Inflammatory macrophage (primary cell): ENCODE measurements around the gene TEN1.
"Not testable (repeated sequence)": the region's sequence is repeated elsewhere in the genome, so short reads cannot be mapped to it uniquely, and the experiment has no call there.

ENCODE experiments used
- DNase-seq, 2 donors: peaks; one replicate each; pipeline ENCODE4 v3.0.0-alpha.2; 2020 to 2022

TEN1 gene

DNA sequence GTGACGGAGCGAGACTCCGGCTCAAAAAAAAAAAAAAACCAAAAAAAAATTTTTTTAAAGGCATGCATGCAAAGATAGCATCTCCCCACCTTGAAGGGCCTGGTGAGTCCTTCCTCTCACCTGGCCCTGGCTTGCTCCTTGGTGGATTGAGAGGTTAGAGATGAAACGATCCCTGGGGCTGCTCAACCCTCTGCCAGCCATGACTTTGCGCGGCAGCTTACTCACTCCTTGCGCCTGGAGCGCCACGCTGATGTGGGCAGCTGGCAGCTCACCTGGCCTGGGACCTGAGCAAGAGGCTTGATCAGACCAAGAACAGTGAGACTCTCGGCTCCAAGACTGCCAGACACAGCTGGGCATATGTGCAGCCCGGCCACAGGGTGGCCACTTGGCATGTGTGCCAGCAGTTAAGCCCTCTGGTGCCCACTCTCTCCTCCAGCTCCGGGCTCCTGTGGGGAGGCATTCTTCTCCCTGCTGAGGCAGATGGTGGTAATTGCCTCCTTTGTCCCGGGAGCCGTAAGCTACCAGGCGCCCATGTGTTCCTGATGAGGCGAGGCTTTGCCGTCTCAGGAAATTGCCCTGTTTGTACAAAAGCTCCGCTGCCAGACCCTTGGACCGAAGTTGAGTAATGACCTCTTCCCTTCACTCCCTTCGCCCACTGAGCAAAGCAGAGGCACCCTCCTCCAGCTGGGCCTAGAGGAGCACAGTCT is 53.2 kb downstream of the TEN1 start:
- DNase-seq = no peak

DNA sequence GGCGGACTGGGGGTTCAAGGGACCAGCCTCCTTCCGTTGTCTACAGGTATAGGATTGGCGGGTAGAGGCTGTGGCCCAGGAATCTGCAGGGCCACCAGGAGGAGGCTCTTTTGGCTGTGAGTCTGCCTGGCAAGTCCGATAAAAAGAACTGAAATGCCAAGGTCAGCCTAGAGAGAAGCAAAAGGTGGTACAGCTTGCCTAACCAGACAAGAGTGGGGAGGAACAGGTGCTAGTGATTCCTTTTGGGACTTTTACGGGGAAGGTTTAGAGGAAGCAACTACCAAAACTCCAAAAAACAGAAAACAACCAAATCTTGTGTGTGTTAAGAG is 53.7 kb downstream of the TEN1 start:
- DNase-seq = no peak

DNA sequence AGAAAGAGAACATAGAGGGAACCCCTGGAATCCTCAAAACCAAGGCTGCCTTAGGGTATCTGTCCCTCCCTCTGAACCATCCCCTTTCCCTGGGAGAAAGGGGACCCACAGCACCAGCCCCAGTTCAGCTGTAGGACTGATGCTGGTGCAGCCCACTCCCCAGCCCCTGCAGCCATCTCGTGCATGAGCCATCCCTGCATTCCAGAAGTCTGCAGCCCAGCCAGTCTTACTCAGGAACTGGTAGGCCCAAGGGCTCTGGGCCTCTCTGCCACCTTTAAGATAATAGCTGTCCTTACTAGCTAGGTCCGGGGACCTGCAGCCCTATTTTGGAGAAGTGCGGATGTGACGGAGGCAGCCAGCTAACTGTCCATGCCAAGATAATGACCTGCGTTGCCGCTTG is 54.1 kb downstream of the TEN1 start:
- no peak for DNase-seq

DNA sequence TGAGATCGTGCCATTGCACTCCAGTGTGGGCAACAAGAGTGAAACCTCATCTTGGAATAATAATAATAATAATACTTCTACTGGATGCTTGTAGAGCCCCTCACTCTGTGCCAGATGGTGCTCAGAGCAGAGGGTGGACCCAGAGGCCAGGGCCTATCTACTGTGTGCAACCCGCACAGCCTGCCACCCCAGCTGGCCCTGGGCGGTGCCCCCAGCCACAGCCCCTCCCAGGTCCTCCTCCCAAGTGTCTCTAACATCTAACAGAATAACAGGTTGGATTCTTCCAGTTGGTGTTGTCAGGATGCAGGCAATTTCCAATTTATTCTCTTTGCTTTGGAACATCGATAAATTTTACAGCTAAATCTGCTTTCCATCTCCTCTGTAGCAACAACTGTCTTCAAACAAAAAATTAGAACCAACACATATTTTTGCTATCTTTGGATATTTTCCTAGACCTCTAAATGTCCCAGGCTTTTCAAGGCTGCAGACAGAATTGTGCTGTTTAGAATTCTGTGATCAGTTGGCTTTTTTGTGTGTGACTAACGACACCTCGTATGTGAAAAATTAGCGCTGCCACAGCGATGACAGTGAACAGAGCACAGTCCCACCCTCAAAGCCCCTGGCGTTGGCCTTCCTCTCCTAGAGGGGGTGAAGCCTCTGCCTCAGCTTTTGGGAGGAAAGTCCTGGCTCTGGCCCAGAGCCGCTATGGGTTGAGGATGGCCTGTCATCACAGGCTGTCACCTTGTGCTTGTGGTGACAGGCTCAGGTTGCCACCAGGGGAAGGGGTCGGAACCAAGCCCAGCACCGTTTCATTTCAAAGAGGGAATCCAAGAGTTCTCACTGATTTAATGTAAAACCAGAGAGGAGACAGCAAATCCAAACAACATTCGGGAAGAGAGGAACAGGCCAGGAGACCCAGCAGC is 55.6 kb downstream of the TEN1 start:
- DNase-seq = no peak

DNA sequence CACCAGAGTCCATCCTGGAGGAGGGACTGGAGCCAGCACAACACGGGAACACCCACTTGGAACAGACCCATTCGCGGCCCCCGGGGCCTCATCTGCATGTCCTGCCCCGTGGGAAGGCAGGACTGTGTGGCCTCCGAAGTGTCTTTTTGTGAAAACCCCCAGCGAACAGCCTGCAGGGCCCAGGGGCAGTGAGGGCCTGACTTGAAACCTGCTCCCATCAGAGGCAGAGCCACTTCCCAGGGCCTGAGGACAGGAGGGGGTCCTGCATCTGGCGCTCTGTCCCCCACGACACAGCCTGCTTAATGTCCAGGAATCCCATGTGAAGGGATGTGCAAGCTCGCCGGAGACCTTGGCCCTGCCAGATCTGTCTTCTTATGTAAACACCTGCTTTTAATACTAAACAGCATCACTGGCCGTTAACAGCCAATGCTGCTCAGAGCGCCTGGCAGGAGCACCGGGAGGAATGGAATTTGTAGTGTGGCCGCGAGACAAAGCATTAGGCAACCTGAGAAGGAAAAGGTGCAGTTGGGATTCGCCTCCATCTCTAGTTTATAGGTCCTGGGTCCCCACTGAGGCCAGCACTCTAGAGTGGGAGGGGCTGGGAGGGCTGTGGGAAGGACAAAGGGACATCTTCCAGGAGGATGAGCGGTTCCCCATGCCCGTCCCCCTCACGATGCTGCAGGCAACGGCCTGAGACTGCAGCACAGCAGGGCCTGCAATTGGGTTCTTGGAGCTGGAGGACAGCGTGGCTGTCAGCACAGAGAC is 57.6 kb downstream of the TEN1 start:
- no peak for DNase-seq

DNA sequence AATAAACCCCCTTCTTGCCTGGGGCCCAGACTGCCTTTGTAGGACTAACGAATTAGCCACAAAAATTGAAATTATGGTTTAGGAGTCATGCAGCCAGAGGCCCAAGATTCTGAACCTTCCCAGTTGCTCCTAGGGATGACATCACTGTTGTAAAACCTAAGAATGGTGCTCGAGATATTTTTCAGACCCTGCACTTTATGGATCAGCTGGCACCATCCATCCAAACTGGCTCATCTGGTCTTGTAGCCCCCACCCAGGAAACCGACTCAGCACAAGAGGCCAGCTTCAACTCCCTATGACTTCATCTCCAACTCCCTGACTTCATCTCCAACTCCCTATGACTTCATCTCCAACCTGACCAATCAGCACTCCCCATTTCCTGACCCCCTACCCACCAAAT is 59.0 kb downstream of the TEN1 start:
- no peak for DNase-seq

DNA sequence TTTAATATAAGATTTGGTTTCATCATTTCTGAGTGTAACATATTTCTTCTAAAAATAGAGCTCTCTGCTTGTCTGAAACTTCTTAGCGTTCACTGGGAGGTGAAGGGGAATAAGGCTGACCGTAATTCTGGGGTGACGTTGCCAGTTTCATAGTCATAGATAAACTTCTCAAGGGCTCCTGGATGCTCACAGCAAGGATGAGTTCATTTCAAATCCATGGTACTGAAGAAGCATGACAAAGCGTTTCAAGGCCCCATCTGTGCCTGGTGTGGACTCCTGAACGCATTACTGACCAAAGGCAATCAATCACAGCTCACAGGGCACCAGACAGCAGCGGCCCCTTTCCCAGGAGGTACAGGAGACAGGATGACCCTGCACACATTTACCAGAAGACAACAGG is 60.1 kb downstream of the TEN1 start:
- no peak for DNase-seq

DNA sequence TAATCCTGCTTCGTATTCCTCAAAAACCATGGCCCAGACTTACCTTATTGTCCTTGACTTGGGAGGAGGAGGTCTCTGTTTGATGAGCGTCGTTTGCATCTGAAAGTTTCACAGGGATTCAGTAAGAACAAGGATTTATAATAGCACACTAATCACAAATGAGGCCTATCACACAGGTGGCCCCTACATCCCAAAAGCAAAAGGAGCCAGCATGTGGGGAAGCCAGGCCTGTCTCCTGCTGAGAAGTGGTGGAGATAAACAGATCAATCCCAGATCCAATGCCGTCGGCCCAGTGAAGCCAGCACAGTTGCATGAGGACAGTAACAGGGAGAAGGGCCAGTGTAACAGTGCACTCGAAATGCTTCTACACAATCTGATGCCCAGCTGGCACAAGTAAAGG is 61.3 kb downstream of the TEN1 start:
- no peak for DNase-seq

DNA sequence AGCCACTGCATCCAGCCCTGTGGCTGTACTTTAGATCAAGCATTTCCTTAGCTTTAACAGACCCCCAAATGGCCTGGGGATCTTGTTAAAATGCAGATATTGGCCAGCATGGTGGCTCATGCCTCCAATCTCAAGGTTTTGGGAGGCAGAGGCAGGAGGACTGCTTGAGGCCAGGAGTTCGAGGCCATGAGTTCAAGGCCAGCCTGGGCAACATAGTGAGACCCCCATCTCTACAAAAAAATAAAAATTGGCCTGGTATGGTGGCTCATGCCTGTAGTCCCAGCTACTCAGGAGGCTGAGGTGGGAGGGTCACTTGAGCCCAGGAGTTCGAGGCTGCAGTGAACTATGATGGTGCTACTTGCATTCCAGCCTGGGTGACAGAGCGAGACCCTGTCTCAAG is 63.8 kb downstream of the TEN1 start:
- DNase-seq = not testable (repeated sequence)

DNA sequence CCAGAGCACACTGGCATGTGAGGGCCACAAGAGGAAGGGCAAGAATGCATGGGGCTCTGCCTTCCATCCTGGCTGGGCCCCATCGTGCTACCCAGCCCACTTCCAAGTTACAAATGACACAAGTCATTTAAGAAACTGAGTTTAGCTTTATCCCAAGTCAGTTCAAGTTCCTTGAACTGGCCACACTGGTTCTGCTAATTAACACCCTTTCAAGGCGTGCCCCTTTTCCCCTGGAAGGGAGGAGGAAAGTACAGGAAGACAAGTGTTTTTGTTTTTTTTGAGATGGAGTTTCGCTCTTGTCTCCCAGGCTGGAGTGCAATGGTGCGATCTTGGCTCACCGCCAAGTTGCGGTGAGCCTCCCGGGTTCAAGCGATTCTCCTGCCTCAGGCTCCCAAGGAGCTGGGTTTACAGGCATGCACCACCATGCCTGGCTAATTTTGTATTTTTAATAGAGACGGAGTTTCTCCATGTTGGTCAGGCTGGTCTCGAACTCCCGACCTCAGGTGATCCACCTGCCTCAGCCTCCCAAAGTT is 65.5 kb downstream of the TEN1 start:
- not testable (repeated sequence) for DNase-seq

DNA sequence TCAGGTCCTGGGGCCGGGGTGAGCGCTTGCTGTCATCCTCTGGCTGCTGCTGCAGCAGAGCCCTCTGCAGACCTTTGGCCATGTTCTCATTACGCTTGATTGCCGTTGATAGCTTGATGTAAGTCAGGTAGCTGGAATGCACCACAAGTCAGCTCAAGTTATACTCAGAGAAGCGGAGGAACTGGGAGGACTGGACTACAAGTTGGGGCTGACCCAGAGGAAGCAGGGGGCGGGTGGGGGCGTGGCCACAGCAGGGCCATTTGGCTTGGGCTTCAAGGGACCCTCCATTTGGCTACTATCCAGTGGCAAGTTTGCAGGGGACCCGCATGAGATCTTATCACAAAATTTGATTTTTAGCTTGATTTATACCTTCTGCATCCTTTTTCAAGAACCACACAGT is 67.0 kb downstream of the TEN1 start:
- DNase-seq = no peak

DNA sequence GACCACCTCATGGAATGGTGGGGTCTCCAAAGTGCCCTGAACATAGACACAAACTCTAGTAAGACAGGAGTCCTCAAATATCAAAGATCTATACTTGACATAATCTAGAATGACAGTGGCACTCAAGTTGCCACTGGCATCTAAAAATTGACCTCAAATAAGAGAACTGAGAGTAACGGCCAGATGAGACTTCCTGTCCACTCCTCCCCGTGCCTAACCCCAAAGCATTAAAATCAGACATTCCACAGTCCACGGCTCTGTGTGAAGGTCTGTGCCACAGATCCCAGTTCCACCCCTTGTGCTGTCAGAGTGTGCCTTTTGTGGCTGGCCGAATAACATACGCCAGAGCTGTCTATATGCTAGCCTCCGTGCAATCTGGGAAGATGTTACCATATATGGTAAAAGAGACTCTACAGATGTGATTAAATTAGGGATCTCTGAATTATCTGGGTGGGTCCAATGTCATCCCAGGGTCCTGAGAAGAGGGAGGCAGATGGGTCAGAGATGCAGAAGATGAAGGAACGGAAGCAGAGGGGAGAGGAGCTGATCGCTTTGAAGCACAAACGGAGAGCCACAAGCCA is 69.1 kb downstream of the TEN1 start:
- DNase-seq = peak in 1 of 2 donors; percentile 19

DNA sequence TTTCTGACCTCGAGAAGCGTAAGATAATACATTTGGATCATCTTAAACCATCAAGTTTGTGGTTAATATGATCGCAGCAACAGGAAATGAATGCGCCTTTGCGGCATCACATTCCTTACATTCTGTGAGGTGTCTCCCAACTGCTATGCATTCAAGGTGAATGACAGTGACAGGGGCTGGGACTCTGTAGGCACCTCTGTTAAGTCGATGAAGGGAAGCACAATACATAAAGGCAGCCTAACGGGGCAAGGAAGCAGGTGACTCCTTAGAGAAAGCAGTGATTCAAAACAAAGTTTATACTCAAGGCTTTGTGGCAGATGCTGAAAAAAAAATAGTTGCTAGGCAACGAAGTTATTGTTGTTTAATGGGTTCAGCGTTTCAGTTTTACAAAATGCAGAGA is 69.7 kb downstream of the TEN1 start:
- DNase-seq = no peak

DNA sequence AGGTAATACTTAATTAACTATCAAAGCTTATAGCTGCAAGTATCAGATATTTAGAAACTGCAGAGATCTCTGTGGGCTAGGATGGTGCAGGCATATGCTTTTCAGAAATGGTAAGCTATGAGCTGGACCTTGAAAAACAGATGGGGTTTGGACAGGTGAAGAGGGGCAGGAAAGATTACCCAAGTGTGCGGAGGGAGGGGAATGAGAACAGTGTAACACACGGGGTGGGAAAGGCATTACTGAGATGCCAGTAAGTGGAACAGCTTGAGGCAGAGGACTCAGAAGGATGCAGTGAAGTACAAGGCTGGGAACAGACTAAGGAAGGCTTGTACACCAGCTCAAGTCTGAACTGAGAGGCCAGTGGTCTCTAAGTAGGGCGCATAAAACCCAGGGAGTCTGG is 70.2 kb downstream of the TEN1 start:
- no peak for DNase-seq

DNA sequence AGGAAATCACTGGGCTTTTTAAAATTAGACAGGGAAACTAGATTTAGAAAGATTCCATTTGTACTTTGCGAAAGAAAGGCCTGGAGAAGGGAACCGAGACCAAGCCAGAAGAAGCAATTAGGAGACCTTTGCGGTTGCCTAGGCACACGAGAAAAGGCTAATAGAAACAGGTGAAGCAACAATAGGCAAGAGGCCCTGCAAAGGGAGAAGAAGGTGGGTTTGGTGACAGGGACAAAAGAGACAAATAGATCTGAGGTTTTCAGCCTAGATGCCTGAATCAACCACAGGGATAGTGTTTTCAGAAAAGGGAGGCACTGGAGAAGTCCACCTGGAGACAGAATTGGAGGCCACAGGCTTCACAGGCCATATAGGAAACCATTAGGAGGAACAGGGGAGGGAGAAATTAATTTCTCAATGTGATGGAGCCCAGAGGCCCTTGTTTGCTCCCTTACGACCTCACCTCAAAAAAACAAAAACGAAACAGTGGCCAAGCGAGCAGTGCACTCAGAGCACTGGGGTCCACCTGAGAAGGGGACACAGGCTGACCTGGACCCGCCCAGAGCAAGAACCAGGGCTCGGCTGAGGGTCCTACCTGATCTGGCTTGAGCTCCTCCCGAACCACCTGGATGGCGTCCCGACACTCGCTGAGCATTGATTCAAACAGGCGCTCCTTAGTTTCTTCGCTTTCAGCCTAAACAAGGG is 70.9 kb downstream of the TEN1 start:
- DNase-seq = peak in 1 of 2 donors; percentile 17
